Ascending aorta (tissue), 2 donors: Measurements from ENCODE around the gene SLC25A13. TPM values are rescaled to one million over a fixed set of nuclear protein-coding genes. Genes with fewer than 3 reads are reported as not detected.

Experiments used
- DNase-seq, 2 donors: peaks; one replicate each; pipeline ENCODE4 v3.0.0-alpha.2; 2019; ENCODE audit warnings: low spot score in 2 of 2
- H3K27ac ChIP-seq, 2 donors: fragments of 200-600 bp; sonication (generic); one replicate each; pipeline ENCODE4 v1.5.1; 2016 to 2017; ENCODE audit warnings: mild to moderate bottlenecking in 1 of 2
- H3K27me3 ChIP-seq: fragments of 200-600 bp; sonication (generic); one replicate; pipeline ENCODE4 v1.5.1; 2017
- H3K36me3 ChIP-seq, 2 donors: fragments of 200-600 bp; sonication (generic); one replicate each; pipeline ENCODE4 v1.5.1; 2016
- H3K4me1 ChIP-seq, 2 donors: fragments of 200-600 bp; sonication (generic); one replicate each; pipeline ENCODE4 v1.5.1; 2016 to 2017; ENCODE audit warnings: mild to moderate bottlenecking in 1 of 2
- H3K4me3 ChIP-seq, 2 donors: fragments of 200-600 bp; sonication (generic); one replicate each; pipeline ENCODE4 v1.5.1; 2016 to 2017; ENCODE audit warnings: mild to moderate bottlenecking in 1 of 2
- H3K9me3 ChIP-seq, 2 donors: fragments of 200-600 bp; sonication (generic); one replicate each; pipeline ENCODE4 v1.5.1; 2016
- CTCF ChIP-seq, 3 experiments: fragments of 200-600 bp in 2 of 3; fragments of 450-650 bp in 1 of 3; sonication (generic) in 2 of 3; IDR thresholded peaks; one replicate each; pipeline ENCODE4 v1.5.1; 2016 to 2019; ENCODE audit warnings: antibody characterized with exemption in 3 of 3, mild to moderate bottlenecking in 1 of 3, moderate library complexity in 1 of 3
- intact Hi-C: fragments of 100-400 bp; cut with DNase I; formaldehyde crosslinking; loops from one replicate; pipeline ENCODE4 v1.15.1; 2023
- total RNA-seq: library from RNA; depleted of rRNA; stranded (reverse); fragments of >200 nt; gene quantifications from one replicate; pipeline ENCODE4 v1.1.0, GENCODE V29; 2016

Gene SLC25A13
- total RNA-seq, 1 donor from 2014 or later = 5.6 TPM

GRCh38 chr7:96243241-96243640 is 78.7 kb downstream of the SLC25A13 start:
- no peak for DNase-seq
- no peaks in the 10 kb centered on the region for H3K36me3 ChIP-seq
- no peak overlapping the region for H3K27ac ChIP-seq
- no peak for TF ChIP-seq CTCF (IDR thresholded peaks at IDR 0.05)
- peaks cover 0 to 3% of the 10 kb centered on the region in 2 donors for H3K4me1 ChIP-seq
- intact Hi-C loops = no loop called here
- H3K9me3 ChIP-seq = no peaks in the 10 kb centered on the region
- no peaks in the 10 kb centered on the region for H3K27me3 ChIP-seq
- no peak overlapping the region for H3K4me3 ChIP-seq

GRCh38 chr7:96241855-96242254 is 80.0 kb downstream of the SLC25A13 start:
- Histone ChIP-seq H3K27me3 (no peaks in the 10 kb centered on the region), H3K36me3 (no peaks in the 10 kb centered on the region), H3K9me3 (no peaks in the 10 kb centered on the region), H3K4me1 (peaks cover 0 to 1% of the 10 kb centered on the region in 2 donors), H3K4me3 (no peak overlapping the region), H3K27ac (no peak overlapping the region)
- intact Hi-C loops = no loop called here
- DNase-seq = no peak
- TF ChIP-seq CTCF (IDR thresholded peaks at IDR 0.05) = no peak

- no peak for TF ChIP-seq CTCF (IDR thresholded peaks at IDR 0.05)
Measured at GRCh38 chr7:96238976-96239766, 82.7 kb downstream of the SLC25A13 start.

GRCh38 chr7:96238474-96238873 is 83.4 kb downstream of the SLC25A13 start:
- intact Hi-C loops = no loop called here
- Histone ChIP-seq H3K27ac (no peak overlapping the region), H3K4me3 (no peak overlapping the region), H3K36me3 (no peaks in the 10 kb centered on the region), H3K4me1 (no peaks in the 10 kb centered on the region), H3K9me3 (no peaks in the 10 kb centered on the region), H3K27me3 (no peaks in the 10 kb centered on the region)
- TF ChIP-seq CTCF (IDR thresholded peaks at IDR 0.05) = no peak
- DNase-seq = no peak

More at GRCh38 chr7:96238976-96239766, 82.7 kb downstream of the SLC25A13 start:
- Histone ChIP-seq H3K36me3 (no peaks in the 10 kb centered on the region), H3K9me3 (no peaks in the 10 kb centered on the region), H3K27ac (no peak overlapping the region), H3K4me1 (no peaks in the 10 kb centered on the region), H3K27me3 (no peaks in the 10 kb centered on the region), H3K4me3 (no peak overlapping the region)
- intact Hi-C loops = no loop called here
- no peak for DNase-seq

DNA sequence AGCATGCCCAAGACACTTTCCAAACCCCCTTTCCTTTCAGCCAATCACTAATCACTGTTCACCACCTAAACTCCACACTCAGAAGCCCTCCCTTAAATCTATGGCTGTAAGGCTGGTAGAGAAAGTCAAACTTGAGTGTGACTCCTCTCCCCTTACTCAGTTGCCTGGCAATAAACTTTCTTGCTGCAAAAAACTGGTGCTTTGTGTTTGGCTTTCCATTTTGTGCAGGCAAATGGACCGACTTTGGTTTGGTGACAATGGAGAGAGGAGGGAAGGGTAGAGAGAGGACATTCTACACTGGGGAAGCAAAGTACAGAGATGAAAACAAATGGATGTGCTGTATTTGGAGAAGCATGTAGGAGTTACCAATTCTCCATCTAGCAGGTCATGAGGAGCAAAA is 84.9 kb downstream of the SLC25A13 start:
- DNase-seq = no peak
- Histone ChIP-seq H3K4me3 (no peak overlapping the region), H3K9me3 (no peaks in the 10 kb centered on the region), H3K27ac (peak overlapping the region; percentile 28 to 52), H3K27me3 (no peaks in the 10 kb centered on the region), H3K4me1 (no peaks in the 10 kb centered on the region), H3K36me3 (no peaks in the 10 kb centered on the region)
- TF ChIP-seq CTCF (IDR thresholded peaks at IDR 0.05) = no peak
- intact Hi-C loops = no loop called here
